CD8-positive, alpha-beta memory T cell (primary cell): Measurements from ENCODE around the gene ANKRD34A. TPM values are rescaled to one million over a fixed set of nuclear protein-coding genes. Genes with fewer than 3 reads are reported as not detected.
A peak's percentile ranks its signal among the peaks of the same experiment; 100 is the strongest.

Source experiments
- CTCF ChIA-PET: fragments of 350-600 bp; sonication (Branson Sonifier 250); formaldehyde crosslinking; loops from one replicate; lab custom pipeline; 2021; ENCODE audit warnings: antibody characterized with exemption; lab: Charles Lee
- POLR2A ChIA-PET: fragments of 350-600 bp; sonication (Branson Sonifier 250); formaldehyde crosslinking; loops from one replicate; lab custom pipeline; 2021; ENCODE audit warnings: antibody characterized with exemption; lab: Charles Lee
- DNase-seq, 5 donors: peaks; one replicate each; pipeline versions ENCODE4 v3.0.0 to v3.0.0-alpha.2; 2020 to 2022; ENCODE audit warnings: mixed read lengths in 1 of 5
- H3K27ac ChIP-seq: one replicate; pipeline ENCODE4 v1.7.0; 2013; ENCODE audit warnings: low read depth, mild to moderate bottlenecking, low read length, moderate library complexity
- H3K27me3 ChIP-seq: 2 replicates; pipeline ENCODE4 v1.7.0; 2013; ENCODE audit warnings: low read length, mild to moderate bottlenecking; ENCODE audit not compliant: insufficient read depth, poor library complexity, severe bottlenecking
- H3K36me3 ChIP-seq: 2 replicates; pipeline ENCODE4 v1.7.0; 2013; ENCODE audit warnings: mild to moderate bottlenecking, low read length, moderate library complexity; ENCODE audit not compliant: insufficient read depth
- H3K4me1 ChIP-seq: 2 replicates; pipeline ENCODE4 v1.7.0; 2013; ENCODE audit warnings: mild to moderate bottlenecking, low read length, moderate library complexity; ENCODE audit not compliant: insufficient read depth
- H3K4me3 ChIP-seq: 2 replicates; pipeline ENCODE4 v1.7.0; 2013; ENCODE audit warnings: mild to moderate bottlenecking, low read length
- H3K9me3 ChIP-seq: 2 replicates; pipeline ENCODE4 v1.7.0; 2013; ENCODE audit warnings: mild to moderate bottlenecking, low read length
- H3K27ac Mint-ChIP-seq, 8 donors: one replicate each; pipeline ENCODE4 v1.8.0; 2020 to 2021; ENCODE audit warnings: mixed read lengths in 8 of 8, mild to moderate bottlenecking in 6 of 8, inconsistent platforms in 3 of 8, moderate library complexity in 3 of 8
- H3K27me3 Mint-ChIP-seq, 2 donors: one replicate each; pipeline ENCODE4 v1.8.0; 2020 to 2021; ENCODE audit warnings: mixed read lengths in 2 of 2, mild to moderate bottlenecking in 1 of 2, moderate library complexity in 1 of 2
- H3K36me3 Mint-ChIP-seq, 3 donors: one replicate each; pipeline ENCODE4 v1.8.0; 2020 to 2021; ENCODE audit warnings: mixed read lengths in 3 of 3, inconsistent platforms in 1 of 3, mild to moderate bottlenecking in 1 of 3
- H3K4me1 Mint-ChIP-seq, 3 donors: one replicate each; pipeline ENCODE4 v1.8.0; 2020 to 2021; ENCODE audit warnings: mixed read lengths in 3 of 3, inconsistent platforms in 1 of 3, mild to moderate bottlenecking in 1 of 3
- H3K4me3 Mint-ChIP-seq, 7 donors: one replicate each; pipeline ENCODE4 v1.8.0; 2020 to 2021; ENCODE audit warnings: mixed read lengths in 7 of 7, mild to moderate bottlenecking in 6 of 7, moderate library complexity in 4 of 7, inconsistent platforms in 2 of 7
- H3K9me3 Mint-ChIP-seq, 5 donors: one replicate each; pipeline ENCODE4 v1.8.0; 2020 to 2022; ENCODE audit warnings: mixed read lengths in 5 of 5, mild to moderate bottlenecking in 3 of 5, moderate library complexity in 2 of 5, inconsistent platforms in 1 of 5
- polyA plus RNA-seq: library from polyadenylated mRNA; unstranded; fragments of 300-500 nt; fragmentation: Illumina TruSeq; gene quantifications from one replicate; pipeline ENCODE4 v1.2.3, GENCODE V29; 2021
- total RNA-seq, 2 experiments: library from RNA; stranded (reverse); gene quantifications; one replicate each; pipeline ENCODE4 v1.2.3, GENCODE V29; 2021

ANKRD34A gene
- total and polyA plus RNA-seq, 3 experiments from 2014 or later, result 0.97 to 8.7 (median 6.9) TPM

DNA sequence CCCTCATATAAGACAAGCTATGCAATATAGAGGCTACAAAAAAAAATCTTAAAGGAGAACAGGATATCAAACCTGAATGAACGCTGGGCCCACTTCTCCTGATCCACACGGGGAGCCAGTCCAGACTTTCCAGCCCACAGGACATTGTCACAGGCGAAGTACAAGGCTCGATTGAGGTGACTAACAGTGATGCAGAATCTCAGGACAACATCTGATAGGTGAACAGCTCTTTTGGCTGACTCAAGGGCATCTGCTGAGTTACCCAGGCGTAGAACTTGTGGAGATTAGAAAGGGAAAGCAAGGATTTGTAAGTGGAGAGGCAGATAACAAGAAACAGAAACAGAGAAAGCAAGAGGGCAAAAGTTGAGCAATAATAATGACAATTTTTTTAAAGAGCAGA, 47.6 kb downstream of the ANKRD34A start:
- Mint-ChIP-seq H3K27ac (peak overlapping the region in 7 of 8 donors; percentile 50 to 87 (median 85)), H3K36me3 (peaks cover 0 to 65% (median 14%) of the 10 kb centered on the region in 3 donors), H3K9me3 (no peaks in the 10 kb centered on the region), H3K4me3 (peak overlapping the region; percentile 70 to 100 (median 97)), H3K4me1 (peaks cover 55 to 69% (median 60%) of the 10 kb centered on the region in 3 donors), H3K27me3 (no peaks in the 10 kb centered on the region)
- Histone ChIP-seq H3K9me3 (no peaks in the 10 kb centered on the region), H3K27ac (no peak overlapping the region), H3K36me3 (peaks cover 10% of the 10 kb centered on the region), H3K4me3 (no peak overlapping the region), H3K4me1 (peaks cover 21% of the 10 kb centered on the region), H3K27me3 (no peaks in the 10 kb centered on the region)
- ChIA-PET POLR2A (interaction anchor here (1.8 kb wide), 1 partner anchor 10 kb away, joined by 9 read pairs; the partner anchor contains the start of gene RBM8A), CTCF (interaction anchor here (0.5 to 2.4 kb wide), 6 partner anchors 10 to 115 kb away, joined by 3 to 8 read pairs (median 4); partner anchors contain the start of genes NUDT17 and RBM8A)
- no peak for DNase-seq

DNA sequence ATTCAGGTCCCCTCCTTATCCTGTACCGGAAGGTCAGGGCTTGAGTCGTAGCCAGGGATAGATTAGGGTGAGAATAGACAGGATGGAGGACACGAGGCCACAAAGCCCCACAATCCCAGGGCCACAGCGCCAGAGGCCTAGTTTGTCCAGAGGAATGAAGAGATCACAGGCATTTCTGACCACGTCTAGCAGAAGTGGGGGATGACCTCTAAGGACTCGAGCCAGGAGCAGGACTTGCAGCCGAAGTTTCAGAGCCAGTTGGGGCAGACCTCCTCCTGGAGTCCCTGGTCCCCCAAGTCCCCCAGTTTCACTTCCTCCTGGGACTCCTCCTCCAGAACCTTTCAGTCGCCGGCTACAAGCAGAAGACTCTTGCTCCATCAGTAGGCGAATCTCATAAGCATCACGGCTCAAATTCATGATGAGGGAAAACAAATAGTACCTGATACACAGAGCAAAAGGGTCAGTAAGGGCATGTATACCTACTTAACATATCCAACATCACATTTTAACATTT, 52.2 kb downstream of the ANKRD34A start:
- Mint-ChIP-seq H3K4me3 (no peak overlapping the region), H3K4me1 (peaks cover 28 to 36% (median 35%) of the 10 kb centered on the region in 3 donors), H3K27ac (no peak overlapping the region), H3K27me3 (no peaks in the 10 kb centered on the region), H3K9me3 (no peaks in the 10 kb centered on the region), H3K36me3 (peaks cover 0 to 61% (median 26%) of the 10 kb centered on the region in 3 donors)
- Histone ChIP-seq H3K27ac (no peak overlapping the region), H3K27me3 (no peaks in the 10 kb centered on the region), H3K4me3 (no peak overlapping the region), H3K4me1 (peaks cover 2% of the 10 kb centered on the region), H3K36me3 (peaks cover 17% of the 10 kb centered on the region), H3K9me3 (no peaks in the 10 kb centered on the region)
- no peak for DNase-seq
- ChIA-PET POLR2A (interaction anchor here (0.7 kb wide), 1 partner anchor 95 kb away, joined by 8 read pairs; no protein-coding TSS in a partner anchor), CTCF (interaction anchor here (1.2 to 5.7 kb wide), 2 partner anchors 67 kb away, joined by 3 to 42 read pairs; partner anchors contain the start of gene NUDT17)

Other genes starting within 250 kb of the ANKRD34A start
- 10 to 100 TPM; 22.3 to 24.6 TPM for gene CD160, start 245.1 kb downstream of the ANKRD34A start, total RNA-seq
- 31.6 TPM for gene CD160, start 245.1 kb downstream of the ANKRD34A start, polyA plus RNA-seq
- gene RNF115, start 140.5 kb downstream of the ANKRD34A start, total RNA-seq, result 10 to 100 TPM; 16.9 to 17.8 TPM
- gene RNF115, start 140.5 kb downstream of the ANKRD34A start, polyA plus RNA-seq, result 9.1 TPM
- gene POLR3C, start 140.4 kb downstream of the ANKRD34A start, total RNA-seq, result 10 to 100 TPM; 53.1 to 54.1 TPM
- 47.5 TPM for gene POLR3C, start 140.4 kb downstream of the ANKRD34A start, polyA plus RNA-seq
- gene NUDT17, start 118.9 kb downstream of the ANKRD34A start, total RNA-seq, result 1 to 10 TPM; 1.6 to 2.2 TPM
- gene NUDT17, start 118.9 kb downstream of the ANKRD34A start, polyA plus RNA-seq, result 2.8 TPM
- gene PIAS3, start 105.5 kb downstream of the ANKRD34A start, total RNA-seq, result 10 to 100 TPM; 16.7 to 18.3 TPM
- 21.2 TPM for gene PIAS3, start 105.5 kb downstream of the ANKRD34A start, polyA plus RNA-seq
- gene ANKRD35, start 78.7 kb downstream of the ANKRD34A start, total RNA-seq, result 1 to 10 TPM in 1 of 2 experiments, under 1 TPM in 1; 0.80 to 1.0 TPM
- gene ANKRD35, start 78.7 kb downstream of the ANKRD34A start, polyA plus RNA-seq, result 1.3 TPM
- 1 to 10 TPM; 2.2 to 3.4 TPM for gene ITGA10, start 54.5 kb downstream of the ANKRD34A start, total RNA-seq
- gene ITGA10, start 54.5 kb downstream of the ANKRD34A start, polyA plus RNA-seq, result not detected
- gene PEX11B, start 45.9 kb downstream of the ANKRD34A start, total RNA-seq, result 10 to 100 TPM; 42.0 to 43.1 TPM
- 46.9 TPM for gene PEX11B, start 45.9 kb downstream of the ANKRD34A start, polyA plus RNA-seq
- gene RBM8A, start 37.1 kb downstream of the ANKRD34A start, total RNA-seq, result 100 to 1,000 TPM; 387 to 397 TPM
- gene RBM8A, start 37.1 kb downstream of the ANKRD34A start, polyA plus RNA-seq, result 192 TPM
- 10 to 100 TPM; 41.8 to 42.6 TPM for gene LIX1L, start 6.6 kb downstream of the ANKRD34A start, total RNA-seq
- 33.5 TPM for gene LIX1L, start 6.6 kb downstream of the ANKRD34A start, polyA plus RNA-seq
- gene POLR3GL, start 115 bp upstream of the ANKRD34A start, total RNA-seq, result 10 to 100 TPM; 21.6 to 22.8 TPM
- 103 TPM for gene POLR3GL, start 115 bp upstream of the ANKRD34A start, polyA plus RNA-seq
- gene TXNIP, start 32.0 kb upstream of the ANKRD34A start, total RNA-seq, result 100 to 1,000 TPM; 167 to 170 TPM
- gene TXNIP, start 32.0 kb upstream of the ANKRD34A start, polyA plus RNA-seq, result 4,579 TPM
- gene HJV, start 57.2 kb upstream of the ANKRD34A start, total RNA-seq, result not detected
- not detected for gene HJV, start 57.2 kb upstream of the ANKRD34A start, polyA plus RNA-seq
- gene NBPF10, start 180.2 kb upstream of the ANKRD34A start, total RNA-seq, result under 1 TPM; 0.85 to 0.89 TPM
- 0.12 TPM for gene NBPF10, start 180.2 kb upstream of the ANKRD34A start, polyA plus RNA-seq